ENCODE data around the gene CC2D1A.

- TF ChIP-seq POLR2A (IDR thresholded peaks at IDR 0.05), result no peak
- TF ChIP-seq, protein P1, sequence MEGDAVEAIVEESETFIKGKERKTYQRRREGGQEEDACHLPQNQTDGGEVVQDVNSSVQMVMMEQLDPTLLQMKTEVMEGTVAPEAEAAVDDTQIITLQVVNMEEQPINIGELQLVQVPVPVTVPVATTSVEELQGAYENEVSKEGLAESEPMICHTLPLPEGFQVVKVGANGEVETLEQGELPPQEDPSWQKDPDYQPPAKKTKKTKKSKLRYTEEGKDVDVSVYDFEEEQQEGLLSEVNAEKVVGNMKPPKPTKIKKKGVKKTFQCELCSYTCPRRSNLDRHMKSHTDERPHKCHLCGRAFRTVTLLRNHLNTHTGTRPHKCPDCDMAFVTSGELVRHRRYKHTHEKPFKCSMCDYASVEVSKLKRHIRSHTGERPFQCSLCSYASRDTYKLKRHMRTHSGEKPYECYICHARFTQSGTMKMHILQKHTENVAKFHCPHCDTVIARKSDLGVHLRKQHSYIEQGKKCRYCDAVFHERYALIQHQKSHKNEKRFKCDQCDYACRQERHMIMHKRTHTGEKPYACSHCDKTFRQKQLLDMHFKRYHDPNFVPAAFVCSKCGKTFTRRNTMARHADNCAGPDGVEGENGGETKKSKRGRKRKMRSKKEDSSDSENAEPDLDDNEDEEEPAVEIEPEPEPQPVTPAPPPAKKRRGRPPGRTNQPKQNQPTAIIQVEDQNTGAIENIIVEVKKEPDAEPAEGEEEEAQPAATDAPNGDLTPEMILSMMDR (IDR thresholded peaks at IDR 0.05), result no peak
Observed at GRCh38 chr19:13875824-13876223, 30.2 kb upstream of the CC2D1A start.

Data from prostate gland (tissue), 2 donors.